HG03439 (cell line): Measurements from ENCODE around the gene SIGLEC14.
"Not testable (repeated sequence)": the region's sequence is repeated elsewhere in the genome, so short reads cannot be mapped to it uniquely, and the experiment has no call there.

Source experiments
- ATAC-seq: cut with Tn5 transposase; IDR thresholded peaks from one replicate; pipeline ENCODE4 v1.9.1; 2021; ENCODE audit warnings: mild to moderate bottlenecking, moderate library complexity; ENCODE audit not compliant: unreplicated experiment

Gene SIGLEC14

GRCh38 chr19:51646730-51647129 lies at the start of gene SIGLEC14:
Gene SIGLEC14 (minus strand): TSS chr19:51646825. CDS start chr19:51646759, 66 bp downstream.
- not testable (repeated sequence) for ATAC-seq

GRCh38 chr19:51695702-51696315 lies 49.2 kb upstream of the SIGLEC14 start:
- no peak for ATAC-seq

GRCh38 chr19:51695088-51695487 lies 48.5 kb upstream of the SIGLEC14 start:
- no peak for ATAC-seq

GRCh38 chr19:51694318-51695085 lies 47.9 kb upstream of the SIGLEC14 start:
- ATAC-seq: no peak

GRCh38 chr19:51693819-51694218 lies 47.2 kb upstream of the SIGLEC14 start:
- ATAC-seq: no peak

- ATAC-seq: no peak
These were observed 46.6 kb upstream of the SIGLEC14 start, which contains the start of gene SPACA6 for GRCh38 chr19:51693260-51693659. Gene SPACA6 (plus strand): TSS chr19:51693330. CDS start chr19:51693527, 197 bp downstream.

- ATAC-seq: no peak
These were observed 45.8 kb upstream of the SIGLEC14 start for GRCh38 chr19:51692468-51692867.

GRCh38 chr19:51691584-51692428 lies 45.2 kb upstream of the SIGLEC14 start:
- no peak for ATAC-seq

- no peak for ATAC-seq
These were observed 44.5 kb upstream of the SIGLEC14 start for GRCh38 chr19:51691074-51691583.

- no peak for ATAC-seq
These were observed 43.9 kb upstream of the SIGLEC14 start for GRCh38 chr19:51690454-51691073.

- ATAC-seq: no peak
These were observed 43.3 kb upstream of the SIGLEC14 start for GRCh38 chr19:51689751-51690453.

- ATAC-seq: no peak
These were observed 42.3 kb upstream of the SIGLEC14 start for GRCh38 chr19:51688671-51689571.

- ATAC-seq: no peak
These were observed 41.4 kb upstream of the SIGLEC14 start for GRCh38 chr19:51687791-51688670.

GRCh38 chr19:51686171-51686570 lies 39.5 kb upstream of the SIGLEC14 start:
- no peak for ATAC-seq

- ATAC-seq: no peak
These were observed 34.8 kb upstream of the SIGLEC14 start for GRCh38 chr19:51681286-51681941.

GRCh38 chr19:51680474-51680873 lies 33.8 kb upstream of the SIGLEC14 start:
- ATAC-seq: no peak

- ATAC-seq: no peak
These were observed 30.0 kb upstream of the SIGLEC14 start for GRCh38 chr19:51676566-51677083.
